Stimulated activated CD4-positive, alpha-beta T cell treated with anti-CD3 and anti-CD28 coated beads, Interleukin-4, amount 100 ng/mL, for 4 hours (primary cell): ENCODE measurements around the gene SYT9.

Experiments used
- DNase-seq, 2 experiments: peaks; one replicate each; pipeline ENCODE4 v3.0.0-alpha.2; 2020

SYT9 gene

GRCh38 chr11:7435176-7435575, 183.5 kb downstream of the SYT9 start:
- no peak for DNase-seq

GRCh38 chr11:7436146-7436545, 184.4 kb downstream of the SYT9 start:
- DNase-seq, result no peak

GRCh38 chr11:7436657-7437056, 185.0 kb downstream of the SYT9 start:
- DNase-seq, result no peak

- no peak for DNase-seq
Measured at GRCh38 chr11:7437696-7438095, 186.0 kb downstream of the SYT9 start.

GRCh38 chr11:7439746-7440320, 188.1 kb downstream of the SYT9 start:
- DNase-seq, result no peak

GRCh38 chr11:7442588-7443215, 191.0 kb downstream of the SYT9 start:
- DNase-seq, result peak; percentile 49 to 67

GRCh38 chr11:7444091-7444981, 192.6 kb downstream of the SYT9 start:
- no peak for DNase-seq

- no peak for DNase-seq
Measured at GRCh38 chr11:7445564-7445963, 193.9 kb downstream of the SYT9 start.

- DNase-seq, result no peak
Measured at GRCh38 chr11:7448201-7448600, 196.5 kb downstream of the SYT9 start.

GRCh38 chr11:7449211-7449840, 197.6 kb downstream of the SYT9 start:
- no peak for DNase-seq

- no peak for DNase-seq
Measured at GRCh38 chr11:7449841-7450214, 198.1 kb downstream of the SYT9 start.

- no peak for DNase-seq
Measured at GRCh38 chr11:7450836-7451235, 199.1 kb downstream of the SYT9 start.

- no peak for DNase-seq
Measured at GRCh38 chr11:7451520-7451919, 199.8 kb downstream of the SYT9 start.

GRCh38 chr11:7451952-7452494, 200.3 kb downstream of the SYT9 start:
- no peak for DNase-seq

GRCh38 chr11:7454854-7455253, 203.2 kb downstream of the SYT9 start:
- DNase-seq, result no peak

- DNase-seq, result no peak
Measured at GRCh38 chr11:7457211-7457610, 205.5 kb downstream of the SYT9 start.

GRCh38 chr11:7462706-7463105, 211.0 kb downstream of the SYT9 start:
- DNase-seq, result no peak

- DNase-seq, result no peak
Measured at GRCh38 chr11:7467652-7468051, 215.9 kb downstream of the SYT9 start.

- no peak for DNase-seq
Measured at GRCh38 chr11:7469351-7469865, 217.7 kb downstream of the SYT9 start.

GRCh38 chr11:7471071-7471470, 219.4 kb downstream of the SYT9 start:
- no peak for DNase-seq

- no peak for DNase-seq
Measured at GRCh38 chr11:7473717-7474116, 222.0 kb downstream of the SYT9 start.

- DNase-seq, result no peak
Measured at GRCh38 chr11:7480113-7480512, 228.4 kb downstream of the SYT9 start.

- DNase-seq, result no peak
Measured at GRCh38 chr11:7484131-7484530, 232.4 kb downstream of the SYT9 start.
